Astrocyte of the spinal cord (primary cell): ENCODE measurements around the gene PNMA8A.
"Not testable (repeated sequence)": the region's sequence is repeated elsewhere in the genome, so short reads cannot be mapped to it uniquely, and the experiment has no call there.

Experiments used
- DNase-seq: peaks from one replicate; pipeline ENCODE4 v3.0.0; 2011; ENCODE audit warnings: low read depth, low spot score
- H3K4me3 ChIP-seq: 2 replicates; pipeline ENCODE4 v1.5.1; 2011; ENCODE audit warnings: low read depth, mild to moderate bottlenecking, low read length, moderate library complexity
- in situ Hi-C: cut with HindIII; loops from 2 replicates; pipeline ENCODE4 v1.10.0; 2017; ENCODE audit warnings: low sequenced_read_pairs
- TF ChIP-seq, protein P1 (sequence below): IDR thresholded peaks from 2 replicates; pipeline ENCODE4 v1.5.1; 2012; ENCODE audit warnings: low read depth, mild to moderate bottlenecking, low read length, inconsistent platforms

The PNMA8A gene

DNA sequence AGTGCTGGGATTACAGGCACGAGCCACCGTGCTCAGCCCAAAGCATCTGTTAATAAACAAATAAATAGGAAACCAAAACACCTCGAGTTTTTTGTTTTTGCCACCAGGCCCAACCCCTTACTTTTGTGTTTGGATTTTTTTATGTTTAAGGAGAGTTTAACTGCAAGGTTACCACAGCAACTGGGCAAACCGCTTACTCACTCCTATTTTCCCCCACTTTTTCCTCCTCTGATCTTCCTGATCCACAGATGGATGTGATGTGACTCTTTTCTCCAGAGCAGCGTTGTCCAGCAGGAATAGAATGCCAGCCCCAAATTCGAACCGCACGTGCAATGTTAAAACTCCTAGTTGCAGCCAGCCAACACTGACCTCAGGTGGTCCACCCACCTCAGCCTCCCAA lies 26.4 kb upstream of the PNMA8A start:
- H3K4me3 ChIP-seq: no peak overlapping the region
- no peak for DNase-seq
- in situ Hi-C loops: no loop called here
- TF ChIP-seq, protein P1, sequence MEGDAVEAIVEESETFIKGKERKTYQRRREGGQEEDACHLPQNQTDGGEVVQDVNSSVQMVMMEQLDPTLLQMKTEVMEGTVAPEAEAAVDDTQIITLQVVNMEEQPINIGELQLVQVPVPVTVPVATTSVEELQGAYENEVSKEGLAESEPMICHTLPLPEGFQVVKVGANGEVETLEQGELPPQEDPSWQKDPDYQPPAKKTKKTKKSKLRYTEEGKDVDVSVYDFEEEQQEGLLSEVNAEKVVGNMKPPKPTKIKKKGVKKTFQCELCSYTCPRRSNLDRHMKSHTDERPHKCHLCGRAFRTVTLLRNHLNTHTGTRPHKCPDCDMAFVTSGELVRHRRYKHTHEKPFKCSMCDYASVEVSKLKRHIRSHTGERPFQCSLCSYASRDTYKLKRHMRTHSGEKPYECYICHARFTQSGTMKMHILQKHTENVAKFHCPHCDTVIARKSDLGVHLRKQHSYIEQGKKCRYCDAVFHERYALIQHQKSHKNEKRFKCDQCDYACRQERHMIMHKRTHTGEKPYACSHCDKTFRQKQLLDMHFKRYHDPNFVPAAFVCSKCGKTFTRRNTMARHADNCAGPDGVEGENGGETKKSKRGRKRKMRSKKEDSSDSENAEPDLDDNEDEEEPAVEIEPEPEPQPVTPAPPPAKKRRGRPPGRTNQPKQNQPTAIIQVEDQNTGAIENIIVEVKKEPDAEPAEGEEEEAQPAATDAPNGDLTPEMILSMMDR: no peak

- in situ Hi-C loops, DNase-seq, H3K4me3 ChIP-seq: not testable (repeated sequence)
Measured at GRCh38 chr19:46496886-46497285, 25.5 kb upstream of the PNMA8A start.

GRCh38 chr19:46496304-46496703 lies 24.9 kb upstream of the PNMA8A start:
- DNase-seq: no peak
- TF ChIP-seq, protein P1: no peak
- no peak overlapping the region for H3K4me3 ChIP-seq
- in situ Hi-C loops: no loop called here

- peak within 1 kb of the TSS; percentile 31 for H3K4me3 ChIP-seq
- in situ Hi-C loops: no loop called here
- TF ChIP-seq, protein P1: no peak
- peak; percentile 14 for DNase-seq
Measured at GRCh38 chr19:46495786-46496099, 24.4 kb upstream of the PNMA8A start, which contains the start of gene PNMA8B. Gene PNMA8B, minus strand, starts transcription at chr19:46495867. Its CDS starts 402 bp downstream, at chr19:46495465.

- DNase-seq: no peak
- peak overlapping the region; percentile 31 for H3K4me3 ChIP-seq
- in situ Hi-C loops: no loop called here
- TF ChIP-seq, protein P1: no peak
Measured at GRCh38 chr19:46494941-46495785, 23.8 kb upstream of the PNMA8A start.

DNA sequence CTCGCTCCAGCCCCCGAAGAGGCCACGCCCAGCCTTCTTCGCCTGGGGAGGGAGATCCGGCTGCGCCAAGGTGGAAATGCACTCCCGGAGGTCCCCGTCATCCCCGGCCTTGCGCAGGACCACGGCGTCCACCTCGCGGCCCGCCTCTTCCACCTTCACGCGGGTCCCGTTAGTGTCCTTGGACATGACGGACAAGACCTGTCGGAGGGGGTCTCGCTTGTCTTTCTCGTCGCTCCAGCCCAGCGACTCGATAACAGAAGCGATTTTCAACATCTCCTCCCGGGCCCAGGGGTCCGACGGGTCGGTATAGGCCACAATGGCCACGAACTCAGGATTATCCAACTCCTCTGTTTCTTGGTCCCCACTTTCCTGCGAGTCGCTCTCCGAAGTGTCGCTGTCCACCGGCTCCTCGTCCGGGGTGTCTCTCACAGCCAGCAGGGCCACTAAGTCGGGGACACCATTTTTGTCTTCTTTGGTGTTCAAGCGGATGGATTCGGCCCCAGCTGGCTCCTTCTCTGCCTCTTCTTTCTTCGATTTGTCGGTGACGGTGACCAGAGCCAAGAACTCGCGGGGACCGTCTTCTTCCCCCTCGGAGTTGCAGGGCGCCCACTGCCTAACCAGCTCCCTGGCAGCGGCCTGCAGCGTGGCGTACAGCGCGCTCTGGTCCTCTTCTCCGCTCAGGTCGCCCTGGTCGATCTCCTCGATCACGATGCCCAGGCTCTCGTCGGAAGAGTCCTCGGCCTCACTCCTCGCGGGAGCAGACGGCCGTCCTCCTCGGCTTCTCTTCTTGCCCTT lies 23.0 kb upstream of the PNMA8A start:
- no peak overlapping the region for H3K4me3 ChIP-seq
- TF ChIP-seq, protein P1: no peak
- DNase-seq: no peak
- in situ Hi-C loops: no loop called here
